ENCODE measurements around the gene PTBP1.

DNA sequence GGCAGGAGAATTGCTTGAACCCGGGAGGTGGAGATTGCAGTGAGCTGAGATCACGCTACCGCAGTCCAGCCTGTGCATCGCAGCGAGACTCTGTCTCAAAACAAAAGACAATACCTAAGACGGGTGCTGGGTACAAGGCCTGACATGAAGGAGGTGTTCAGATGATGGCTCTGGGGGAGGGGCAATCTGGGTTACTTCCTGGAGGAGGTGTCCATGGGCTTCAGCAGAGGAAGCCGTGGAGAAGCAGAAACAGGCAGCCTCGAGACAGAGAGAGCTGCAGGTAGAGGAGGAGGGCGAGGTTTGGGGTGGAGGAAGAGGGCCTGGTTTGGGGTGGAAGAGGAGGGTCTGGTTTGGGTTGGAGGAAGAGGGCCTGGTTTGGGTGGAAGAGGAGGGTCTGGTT lies 42.7 kb upstream of the PTBP1 start:
- TF ChIP-seq, protein P1, sequence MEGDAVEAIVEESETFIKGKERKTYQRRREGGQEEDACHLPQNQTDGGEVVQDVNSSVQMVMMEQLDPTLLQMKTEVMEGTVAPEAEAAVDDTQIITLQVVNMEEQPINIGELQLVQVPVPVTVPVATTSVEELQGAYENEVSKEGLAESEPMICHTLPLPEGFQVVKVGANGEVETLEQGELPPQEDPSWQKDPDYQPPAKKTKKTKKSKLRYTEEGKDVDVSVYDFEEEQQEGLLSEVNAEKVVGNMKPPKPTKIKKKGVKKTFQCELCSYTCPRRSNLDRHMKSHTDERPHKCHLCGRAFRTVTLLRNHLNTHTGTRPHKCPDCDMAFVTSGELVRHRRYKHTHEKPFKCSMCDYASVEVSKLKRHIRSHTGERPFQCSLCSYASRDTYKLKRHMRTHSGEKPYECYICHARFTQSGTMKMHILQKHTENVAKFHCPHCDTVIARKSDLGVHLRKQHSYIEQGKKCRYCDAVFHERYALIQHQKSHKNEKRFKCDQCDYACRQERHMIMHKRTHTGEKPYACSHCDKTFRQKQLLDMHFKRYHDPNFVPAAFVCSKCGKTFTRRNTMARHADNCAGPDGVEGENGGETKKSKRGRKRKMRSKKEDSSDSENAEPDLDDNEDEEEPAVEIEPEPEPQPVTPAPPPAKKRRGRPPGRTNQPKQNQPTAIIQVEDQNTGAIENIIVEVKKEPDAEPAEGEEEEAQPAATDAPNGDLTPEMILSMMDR (IDR thresholded peaks at IDR 0.05; ENCODE audit: poor library complexity, severe bottlenecking): no peak
- TF ChIP-seq EP300 (conservative IDR thresholded peaks at IDR 0.05; ENCODE audit: poor library complexity, severe bottlenecking) (no peak), RAD21 (conservative IDR thresholded peaks at IDR 0.05) (no peak), TAF1 (IDR thresholded peaks at IDR 0.05; ENCODE audit: low read depth) (no peak), POLR2AphosphoS5 (IDR thresholded peaks at IDR 0.05) (no peak), EZH2 (IDR thresholded peaks at IDR 0.05; ENCODE audit: borderline replicate concordance, insufficient read depth, low read length, poor library complexity, severe bottlenecking) (no peak), SMC3 (conservative IDR thresholded peaks at IDR 0.05; ENCODE audit: poor library complexity) (no peak), REST (IDR thresholded peaks at IDR 0.05; ENCODE audit: borderline replicate concordance) (no peak), MXI1 (conservative IDR thresholded peaks at IDR 0.05; ENCODE audit: poor library complexity, severe bottlenecking) (no peak)
